Measurements from ENCODE around the gene RNF112.

RNF112 gene

GRCh38 chr17:19375732-19376131, 35.3 kb upstream of the RNF112 start:
- FAIRE-seq: no peak

GRCh38 chr17:19376811-19377210, 34.2 kb upstream of the RNF112 start:
- FAIRE-seq: no peak

GRCh38 chr17:19377602-19378415, 33.2 kb upstream of the RNF112 start:
- FAIRE-seq: peak; percentile 98

- no peak for FAIRE-seq
Observed at GRCh38 chr17:19378416-19379360, 32.3 kb upstream of the RNF112 start, which contains the start of gene MAPK7. TSS of gene MAPK7 (plus strand) at chr17:19378498. CDS start at chr17:19378901, 403 bp downstream.

GRCh38 chr17:19379361-19380065, 31.5 kb upstream of the RNF112 start:
- no peak for FAIRE-seq

- no peak for FAIRE-seq
Observed at GRCh38 chr17:19380481-19381301, 30.3 kb upstream of the RNF112 start.

GRCh38 chr17:19381361-19381740, 29.7 kb upstream of the RNF112 start:
- FAIRE-seq: no peak

GRCh38 chr17:19381741-19382444, 29.1 kb upstream of the RNF112 start:
- no peak for FAIRE-seq

GRCh38 chr17:19382531-19383444, 28.2 kb upstream of the RNF112 start:
- no peak for FAIRE-seq

- FAIRE-seq: no peak
Observed at GRCh38 chr17:19383681-19384470, 27.2 kb upstream of the RNF112 start.

- no peak for FAIRE-seq
Observed at GRCh38 chr17:19384723-19385391, 26.2 kb upstream of the RNF112 start.

- FAIRE-seq: no peak
Observed at GRCh38 chr17:19385521-19385983, 25.5 kb upstream of the RNF112 start.

GRCh38 chr17:19386051-19386929, 24.7 kb upstream of the RNF112 start:
- no peak for FAIRE-seq

- no peak for FAIRE-seq
Observed at GRCh38 chr17:19386974-19387920, 23.8 kb upstream of the RNF112 start, which contains the start of gene MFAP4. TSS of gene MFAP4 (minus strand) at chr17:19387190. CDS start at chr17:19387155, 35 bp downstream.

- FAIRE-seq: no peak
Observed at GRCh38 chr17:19387921-19388521, 23.0 kb upstream of the RNF112 start.
